GM12891 (cell line): ENCODE measurements around the gene ASB12.

ENCODE experiments used
- POLR2A ChIP-seq: IDR thresholded peaks from 2 replicates; pipeline ENCODE4 v1.6.1; 2011; ENCODE audit warnings: low read depth, low read length, control low read depth
- POU2F2 ChIP-seq: IDR thresholded peaks from 2 replicates; pipeline ENCODE4 v1.6.1; 2011; ENCODE audit warnings: low read depth, mild to moderate bottlenecking, control low read depth, low read length, moderate library complexity
- TAF1 ChIP-seq: IDR thresholded peaks from 2 replicates; pipeline ENCODE4 v1.6.1; 2011; ENCODE audit warnings: low read depth, low read length, control low read depth

DNA sequence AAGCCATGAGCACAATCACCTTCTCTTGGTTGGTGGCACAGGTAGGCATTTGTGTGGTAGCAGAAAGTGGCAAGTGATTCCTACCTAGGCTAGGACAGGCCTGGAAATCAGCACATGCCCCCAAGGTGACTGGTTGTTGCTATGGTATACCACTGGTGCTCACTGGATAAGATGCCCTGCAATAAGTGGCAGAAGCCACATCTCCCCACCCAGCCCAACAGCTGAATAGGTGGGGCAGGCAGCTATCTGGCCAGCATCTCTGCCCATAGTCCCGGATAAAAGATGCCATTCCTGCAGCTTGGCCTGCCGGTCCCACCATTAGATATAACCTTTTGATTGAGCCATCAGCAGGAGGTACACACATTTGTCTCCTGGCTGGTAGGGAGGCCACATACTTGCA, 46.0 kb downstream of the ASB12 start:
- TF ChIP-seq POLR2A (no peak), TAF1 (no peak), POU2F2 (no peak)
